ENCODE measurements around the gene R3HCC1L. TPM values are rescaled to one million over a fixed set of nuclear protein-coding genes. Genes with fewer than 3 reads are reported as not detected.

R3HCC1L gene
- total and polyA plus RNA-seq, 10 of the 15 experiments (the other 5 are each of a cell fraction or from before 2014, with no cell fraction given): 11.3 to 20.3 (median 15.3) TPM

DNA sequence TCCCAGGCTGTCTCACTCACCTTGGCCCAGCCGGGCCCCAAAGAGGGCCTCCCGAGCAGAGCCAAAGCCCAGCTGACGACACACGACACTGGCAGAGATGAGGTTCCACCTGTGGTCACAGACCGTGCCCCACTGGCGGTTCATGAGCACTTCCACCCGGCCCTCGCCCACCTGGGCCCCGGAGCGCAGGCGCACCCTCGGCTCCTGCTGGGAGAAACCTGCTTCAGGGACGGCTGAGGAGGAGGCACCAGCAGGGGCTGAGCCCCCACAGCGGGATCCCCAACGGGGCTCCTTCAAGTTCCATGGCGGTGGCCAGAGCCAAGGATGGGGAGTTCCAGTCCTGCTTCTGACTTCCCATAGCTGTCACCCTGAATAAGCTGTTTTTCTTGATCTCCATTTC is 123.5 kb downstream of the R3HCC1L start:
- Histone ChIP-seq H3K4me3 (no peak overlapping the region), H2AFZ (ENCODE audit: control insufficient read depth, low read depth, low read length) (no peak overlapping the region), H3K4me1 (ENCODE audit: control insufficient read depth, insufficient read depth, low read length) (no peaks in the 10 kb centered on the region), H3K36me3 (ENCODE audit: control insufficient read depth in 2 of 2, insufficient read depth in 2 of 2, low read length in 1 of 2) (peaks cover 0 to 5% of the 10 kb centered on the region in 2 experiments; a peak in 1 of 4 replicates), H3K27ac (ENCODE audit: control insufficient read depth, insufficient read depth) (no peak overlapping the region), H3K4me2 (ENCODE audit: control insufficient read depth, insufficient read depth) (no peak overlapping the region), H3K27me3 (replicated peaks in 1 of 2; ENCODE audit: control insufficient read depth in 2 of 2, insufficient read depth in 2 of 2, low read length in 1 of 2) (no peaks in the 10 kb centered on the region), H3K79me2 (ENCODE audit: control insufficient read depth, insufficient read depth, low read length) (no peaks in the 10 kb centered on the region), H3K9ac (ENCODE audit: control insufficient read depth, insufficient read depth, low read length) (no peak overlapping the region), H3K9me3 (replicated peaks; ENCODE audit: control insufficient read depth, insufficient read depth, low read length) (no peaks in the 10 kb centered on the region), H4K20me1 (ENCODE audit: control insufficient read depth, insufficient read depth) (no peaks in the 10 kb centered on the region)
- in situ Hi-C loops (cut with MboI): no loop called here
- BruUV-seq (replicated peaks): no TSS peak
- TF ChIP-seq MTA2 (IDR thresholded peaks at IDR 0.05; ENCODE audit: low read depth): no peak
- TF ChIP-seq, protein P1, sequence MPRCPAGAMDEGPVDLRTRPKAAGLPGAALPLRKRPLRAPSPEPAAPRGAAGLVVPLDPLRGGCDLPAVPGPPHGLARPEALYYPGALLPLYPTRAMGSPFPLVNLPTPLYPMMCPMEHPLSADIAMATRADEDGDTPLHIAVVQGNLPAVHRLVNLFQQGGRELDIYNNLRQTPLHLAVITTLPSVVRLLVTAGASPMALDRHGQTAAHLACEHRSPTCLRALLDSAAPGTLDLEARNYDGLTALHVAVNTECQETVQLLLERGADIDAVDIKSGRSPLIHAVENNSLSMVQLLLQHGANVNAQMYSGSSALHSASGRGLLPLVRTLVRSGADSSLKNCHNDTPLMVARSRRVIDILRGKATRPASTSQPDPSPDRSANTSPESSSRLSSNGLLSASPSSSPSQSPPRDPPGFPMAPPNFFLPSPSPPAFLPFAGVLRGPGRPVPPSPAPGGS (IDR thresholded peaks at IDR 0.05; ENCODE audit: borderline replicate concordance, insufficient read depth, low read depth, low read length, poor library complexity, severe bottlenecking): no peak
- DNase-seq (ENCODE audit: low read depth, low spot score) (no peak), ATAC-seq (no peak), FAIRE-seq (no peak)
- 87% methylated on average over 16 of the region's 16 CpGs for WGBS (ENCODE audit: insufficient coverage, insufficient replicate concordance, low lambda C conversion rate, missing lambda C conversion rate)
- ChIA-PET CTCF (no interaction called here), RAD21 (ENCODE audit: unreplicated experiment) (no interaction called here), POLR2A (no interaction called here), SMC1A (ENCODE audit: uncharacterized antibody, unreplicated experiment) (no interaction called here)
- intact Hi-C loops (cut with micrococcal nuclease; ENCODE audit: unreplicated experiment): no loop called here

DNA sequence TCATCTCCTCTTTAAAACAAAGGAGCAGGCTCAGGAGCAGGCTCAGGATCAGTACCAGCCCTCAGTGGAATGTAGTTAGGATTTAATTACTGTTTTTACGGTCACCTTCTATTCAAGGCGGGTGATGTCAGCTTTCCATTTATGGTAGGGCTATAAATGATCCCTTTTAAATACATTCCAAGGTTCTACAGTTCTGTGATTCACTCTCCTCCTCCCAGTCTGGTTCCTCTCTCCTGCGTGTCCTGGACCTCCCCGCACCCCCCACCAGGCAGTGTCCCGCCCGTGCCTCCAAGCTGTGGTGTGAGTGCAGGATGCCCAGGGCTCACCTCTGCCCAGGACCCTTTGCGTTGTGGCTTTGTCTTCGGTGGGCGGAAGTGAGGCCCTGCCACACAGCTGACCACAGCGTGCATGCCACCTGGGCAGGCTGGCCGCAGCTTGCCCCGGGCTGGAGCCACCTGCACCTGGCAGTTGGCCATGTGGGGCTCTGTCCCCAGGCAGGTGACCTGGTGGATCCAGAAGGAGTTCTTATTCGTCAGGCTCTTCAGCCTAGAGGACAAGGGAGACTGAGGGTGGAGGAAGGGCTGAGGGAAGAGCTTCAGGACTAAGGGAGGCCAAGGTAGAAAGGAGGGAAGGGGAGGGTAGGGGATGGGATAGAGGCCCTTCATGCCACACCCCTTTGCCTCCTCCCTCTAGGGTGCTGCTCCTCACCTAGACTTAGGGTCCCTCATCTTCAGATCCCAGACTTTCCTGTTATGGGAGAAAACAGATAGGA is 124.4 kb downstream of the R3HCC1L start:
- no peak overlapping the region for H2AFZ ChIP-seq (ENCODE audit: control insufficient read depth, low read depth, low read length)
- 84% methylated on average over 13 of the region's 13 CpGs for WGBS (ENCODE audit: insufficient coverage, insufficient replicate concordance, low lambda C conversion rate, missing lambda C conversion rate)
- no peaks in the 10 kb centered on the region for H3K27me3 ChIP-seq (replicated peaks in 1 of 2; ENCODE audit: control insufficient read depth in 2 of 2, insufficient read depth in 2 of 2, low read length in 1 of 2)
- no peak overlapping the region for H3K27ac ChIP-seq (ENCODE audit: control insufficient read depth, insufficient read depth)
- FAIRE-seq: no peak
- no peaks in the 10 kb centered on the region for H3K79me2 ChIP-seq (ENCODE audit: control insufficient read depth, insufficient read depth, low read length)
- no peak overlapping the region for H3K4me2 ChIP-seq (ENCODE audit: control insufficient read depth, insufficient read depth)
- ChIA-PET RAD21 (ENCODE audit: unreplicated experiment) (no interaction called here), SMC1A (ENCODE audit: uncharacterized antibody, unreplicated experiment) (no interaction called here), POLR2A (no interaction called here), CTCF (no interaction called here)
- H3K9me3 ChIP-seq (replicated peaks; ENCODE audit: control insufficient read depth, insufficient read depth, low read length): no peaks in the 10 kb centered on the region
- H3K9ac ChIP-seq (ENCODE audit: control insufficient read depth, insufficient read depth, low read length): no peak overlapping the region
- in situ Hi-C loops (cut with MboI): no loop called here
- no peak for DNase-seq (ENCODE audit: low read depth, low spot score)
- BruUV-seq (replicated peaks): no TSS peak
- H3K4me1 ChIP-seq (ENCODE audit: control insufficient read depth, insufficient read depth, low read length): no peaks in the 10 kb centered on the region
- intact Hi-C loops (cut with micrococcal nuclease; ENCODE audit: unreplicated experiment): no loop called here
- no peaks in the 10 kb centered on the region for H4K20me1 ChIP-seq (ENCODE audit: control insufficient read depth, insufficient read depth)
- ATAC-seq: no peak
- no peak overlapping the region for H3K4me3 ChIP-seq
- H3K36me3 ChIP-seq (ENCODE audit: control insufficient read depth in 2 of 2, insufficient read depth in 2 of 2, low read length in 1 of 2): peaks cover 0 to 5% of the 10 kb centered on the region in 2 experiments; a peak in 1 of 4 replicates
- TF ChIP-seq SMAD5 (IDR thresholded peaks at IDR 0.05; ENCODE audit: low read depth) (no peak), SMC3 (IDR thresholded peaks at IDR 0.05; ENCODE audit: borderline replicate concordance, low read length) (no peak), NR2C1 (IDR thresholded peaks at IDR 0.05) (no peak), RAD51 (IDR thresholded peaks at IDR 0.05) (no peak)
- TF ChIP-seq, protein P2, sequence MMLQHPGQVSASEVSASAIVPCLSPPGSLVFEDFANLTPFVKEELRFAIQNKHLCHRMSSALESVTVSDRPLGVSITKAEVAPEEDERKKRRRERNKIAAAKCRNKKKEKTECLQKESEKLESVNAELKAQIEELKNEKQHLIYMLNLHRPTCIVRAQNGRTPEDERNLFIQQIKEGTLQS (IDR thresholded peaks at IDR 0.05; ENCODE audit: borderline replicate concordance, extremely low read depth, low read depth, low read length): no peak
- TF ChIP-seq, protein P1 (IDR thresholded peaks at IDR 0.05; ENCODE audit: borderline replicate concordance, insufficient read depth, low read depth, low read length, poor library complexity, severe bottlenecking): no peak
- TF ChIP-seq, protein P3, sequence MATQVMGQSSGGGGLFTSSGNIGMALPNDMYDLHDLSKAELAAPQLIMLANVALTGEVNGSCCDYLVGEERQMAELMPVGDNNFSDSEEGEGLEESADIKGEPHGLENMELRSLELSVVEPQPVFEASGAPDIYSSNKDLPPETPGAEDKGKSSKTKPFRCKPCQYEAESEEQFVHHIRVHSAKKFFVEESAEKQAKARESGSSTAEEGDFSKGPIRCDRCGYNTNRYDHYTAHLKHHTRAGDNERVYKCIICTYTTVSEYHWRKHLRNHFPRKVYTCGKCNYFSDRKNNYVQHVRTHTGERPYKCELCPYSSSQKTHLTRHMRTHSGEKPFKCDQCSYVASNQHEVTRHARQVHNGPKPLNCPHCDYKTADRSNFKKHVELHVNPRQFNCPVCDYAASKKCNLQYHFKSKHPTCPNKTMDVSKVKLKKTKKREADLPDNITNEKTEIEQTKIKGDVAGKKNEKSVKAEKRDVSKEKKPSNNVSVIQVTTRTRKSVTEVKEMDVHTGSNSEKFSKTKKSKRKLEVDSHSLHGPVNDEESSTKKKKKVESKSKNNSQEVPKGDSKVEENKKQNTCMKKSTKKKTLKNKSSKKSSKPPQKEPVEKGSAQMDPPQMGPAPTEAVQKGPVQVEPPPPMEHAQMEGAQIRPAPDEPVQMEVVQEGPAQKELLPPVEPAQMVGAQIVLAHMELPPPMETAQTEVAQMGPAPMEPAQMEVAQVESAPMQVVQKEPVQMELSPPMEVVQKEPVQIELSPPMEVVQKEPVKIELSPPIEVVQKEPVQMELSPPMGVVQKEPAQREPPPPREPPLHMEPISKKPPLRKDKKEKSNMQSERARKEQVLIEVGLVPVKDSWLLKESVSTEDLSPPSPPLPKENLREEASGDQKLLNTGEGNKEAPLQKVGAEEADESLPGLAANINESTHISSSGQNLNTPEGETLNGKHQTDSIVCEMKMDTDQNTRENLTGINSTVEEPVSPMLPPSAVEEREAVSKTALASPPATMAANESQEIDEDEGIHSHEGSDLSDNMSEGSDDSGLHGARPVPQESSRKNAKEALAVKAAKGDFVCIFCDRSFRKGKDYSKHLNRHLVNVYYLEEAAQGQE (IDR thresholded peaks at IDR 0.05; ENCODE audit: low read depth, low read length): no peak
